DND-41 (cell line): Measurements from ENCODE around the gene AGRN.

ENCODE experiments used
- CTCF ChIP-seq: IDR thresholded peaks from 2 replicates; pipeline ENCODE4 v1.5.1; 2012; ENCODE audit warnings: borderline replicate concordance, low read length, moderate library complexity, mild to moderate bottlenecking; ENCODE audit not compliant: poor library complexity, severe bottlenecking; ENCODE audit errors: extremely low read depth
- EZH2 ChIP-seq: IDR thresholded peaks from 3 replicates; pipeline ENCODE4 v1.6.1; 2012; ENCODE audit warnings: borderline replicate concordance, low read depth, mild to moderate bottlenecking, moderate library complexity, low read length, inconsistent platforms; ENCODE audit not compliant: severe bottlenecking

- TF ChIP-seq CTCF (no peak), EZH2 (no peak)
Observed at GRCh38 chr1:1053682-1054081, 33.8 kb downstream of the AGRN start.
